Ovary (tissue), 3 donors: ENCODE measurements around the gene RPP25L.

Source experiments
- POLR2A ChIP-seq: fragments of 450-650 bp; IDR thresholded peaks from one replicate; pipeline ENCODE4 v1.6.1; 2017; ENCODE audit warnings: antibody characterized with exemption, mild to moderate bottlenecking, moderate library complexity
- TF ChIP-seq, protein P1 (sequence below), 3 donors: fragments of 450-650 bp in 2 of 3; fragments of 200-600 bp in 1 of 3; IDR thresholded peaks; one replicate each; pipeline versions ENCODE4 v1.5.1 to v1.8.0; 2016 to 2022; ENCODE audit warnings: antibody characterized with exemption in 3 of 3, mild to moderate bottlenecking in 1 of 3
- donor health status: DM: no; HTN: no; CAD: no.

DNA sequence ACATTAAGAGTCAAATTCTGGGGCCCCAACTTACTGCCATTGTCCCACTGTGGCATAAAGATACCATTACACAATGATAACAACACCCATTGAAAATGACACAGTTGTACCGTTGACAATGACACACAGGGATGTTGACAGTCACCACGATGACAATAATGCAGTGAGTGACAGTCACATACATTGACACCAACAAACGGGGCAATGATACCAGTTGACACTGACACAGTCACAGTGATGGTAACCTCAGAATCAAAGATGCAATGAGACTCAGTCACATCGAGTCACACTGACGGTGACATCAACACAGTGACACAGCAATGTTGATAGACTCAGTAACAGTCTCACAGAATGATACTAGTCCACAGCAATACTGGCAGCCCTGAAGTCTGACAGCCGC is 39.3 kb downstream of the RPP25L start:
- TF ChIP-seq, protein P1, sequence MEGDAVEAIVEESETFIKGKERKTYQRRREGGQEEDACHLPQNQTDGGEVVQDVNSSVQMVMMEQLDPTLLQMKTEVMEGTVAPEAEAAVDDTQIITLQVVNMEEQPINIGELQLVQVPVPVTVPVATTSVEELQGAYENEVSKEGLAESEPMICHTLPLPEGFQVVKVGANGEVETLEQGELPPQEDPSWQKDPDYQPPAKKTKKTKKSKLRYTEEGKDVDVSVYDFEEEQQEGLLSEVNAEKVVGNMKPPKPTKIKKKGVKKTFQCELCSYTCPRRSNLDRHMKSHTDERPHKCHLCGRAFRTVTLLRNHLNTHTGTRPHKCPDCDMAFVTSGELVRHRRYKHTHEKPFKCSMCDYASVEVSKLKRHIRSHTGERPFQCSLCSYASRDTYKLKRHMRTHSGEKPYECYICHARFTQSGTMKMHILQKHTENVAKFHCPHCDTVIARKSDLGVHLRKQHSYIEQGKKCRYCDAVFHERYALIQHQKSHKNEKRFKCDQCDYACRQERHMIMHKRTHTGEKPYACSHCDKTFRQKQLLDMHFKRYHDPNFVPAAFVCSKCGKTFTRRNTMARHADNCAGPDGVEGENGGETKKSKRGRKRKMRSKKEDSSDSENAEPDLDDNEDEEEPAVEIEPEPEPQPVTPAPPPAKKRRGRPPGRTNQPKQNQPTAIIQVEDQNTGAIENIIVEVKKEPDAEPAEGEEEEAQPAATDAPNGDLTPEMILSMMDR (IDR thresholded peaks at IDR 0.05), result no peak
- TF ChIP-seq POLR2A, result no peak
